Osteocyte (in vitro differentiated cells): ENCODE measurements around the gene MMAA. TPM values are rescaled to one million over a fixed set of nuclear protein-coding genes. Genes with fewer than 3 reads are reported as not detected.
"Not testable (repeated sequence)": the region's sequence is repeated elsewhere in the genome, so short reads cannot be mapped to it uniquely, and the experiment has no call there.

Experiments used
- DNase-seq: peaks from one replicate; pipeline ENCODE4 v3.0.0; 2021; ENCODE audit warnings: mixed read lengths; ENCODE audit not compliant: unreplicated experiment; ENCODE audit errors: extremely low spot score
- H3K27ac Mint-ChIP-seq: one replicate; pipeline ENCODE4 v1.8.0; 2021; ENCODE audit warnings: mild to moderate bottlenecking, mixed read lengths; ENCODE audit not compliant: unreplicated experiment
- H3K27me3 Mint-ChIP-seq: one replicate; pipeline ENCODE4 v1.8.0; 2021; ENCODE audit warnings: mixed read lengths; ENCODE audit not compliant: unreplicated experiment
- H3K36me3 Mint-ChIP-seq: one replicate; pipeline ENCODE4 v1.8.0; 2021; ENCODE audit warnings: mixed read lengths; ENCODE audit not compliant: unreplicated experiment
- H3K4me1 Mint-ChIP-seq: one replicate; pipeline ENCODE4 v1.8.0; 2021; ENCODE audit warnings: mixed read lengths; ENCODE audit not compliant: unreplicated experiment
- H3K4me3 Mint-ChIP-seq: one replicate; pipeline ENCODE4 v1.8.0; 2021; ENCODE audit warnings: mild to moderate bottlenecking, moderate library complexity, mixed read lengths; ENCODE audit not compliant: unreplicated experiment
- H3K9me3 Mint-ChIP-seq: one replicate; pipeline ENCODE4 v1.8.0; 2021; ENCODE audit warnings: mixed read lengths; ENCODE audit not compliant: unreplicated experiment
- CTCF ChIP-seq: fragments of 200-600 bp; sonication (generic); IDR thresholded peaks from 2 replicates; pipeline ENCODE4 v1.5.0; 2021; ENCODE audit warnings: antibody characterized with exemption, mild to moderate bottlenecking, moderate library complexity
- long read RNA-seq: library from polyadenylated mRNA; unstranded; transcript quantifications from one replicate; pipeline ENCODE4 v2.0.0, GENCODE V29; 2021
- total RNA-seq: library from RNA; stranded (reverse); gene quantifications from 2 replicates; pipeline ENCODE4 v1.2.1, GENCODE V29; 2021

MMAA gene
- 9.5 and 9.9 TPM in 2 replicates for total RNA-seq
- long read RNA-seq, full-length matches to known transcripts = 6 of 8 reads
- long read RNA-seq, partial matches to known transcripts = 2 of 8 reads
- long read RNA-seq, other reads (novel, unspliced or antisense) = 0 of 8 reads

GRCh38 chr4:145618932-145619638 lies at the start of gene MMAA:
Gene MMAA (plus strand): TSS chr4:145619385. CDS start chr4:145639140, 19,755 bp downstream.
- TF ChIP-seq CTCF = peak; percentile 69
- peak within 1 kb of the TSS; percentile 94 for H3K4me3 Mint-ChIP-seq
- H3K36me3 Mint-ChIP-seq = no peaks in the 10 kb centered on the region
- peaks cover 2% of the 10 kb centered on the region for H3K27me3 Mint-ChIP-seq
- peaks cover 34% of the 10 kb centered on the region for H3K4me1 Mint-ChIP-seq
- peak within 1 kb of the TSS; percentile 98 for H3K27ac Mint-ChIP-seq
- H3K9me3 Mint-ChIP-seq = no peaks in the 10 kb centered on the region
- peak; percentile 98 for DNase-seq

DNA sequence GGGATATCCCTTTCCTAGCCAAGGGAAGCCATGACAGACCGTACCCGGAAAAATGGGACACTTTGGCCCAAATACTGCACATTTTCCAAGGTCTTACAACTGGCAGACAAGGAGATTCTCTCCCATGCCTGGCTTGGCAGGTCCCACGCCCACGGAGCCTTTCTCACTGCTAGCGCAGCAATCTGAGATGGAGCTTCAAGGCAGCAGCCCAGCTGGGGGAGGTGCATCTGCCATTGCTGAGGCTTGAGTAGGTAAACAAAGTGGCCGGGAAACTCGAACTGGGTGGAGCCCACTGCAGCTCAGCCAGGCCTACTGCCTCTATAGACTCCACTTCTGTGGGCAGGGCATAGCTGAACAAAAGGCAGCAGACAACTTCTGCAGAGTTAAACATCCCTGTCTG lies 44.6 kb upstream of the MMAA start:
- H3K4me3 Mint-ChIP-seq, H3K9me3 Mint-ChIP-seq, DNase-seq, H3K36me3 Mint-ChIP-seq, H3K4me1 Mint-ChIP-seq, H3K27ac Mint-ChIP-seq: not testable (repeated sequence)
- H3K27me3 Mint-ChIP-seq = peaks cover 25% of the 10 kb centered on the region

DNA sequence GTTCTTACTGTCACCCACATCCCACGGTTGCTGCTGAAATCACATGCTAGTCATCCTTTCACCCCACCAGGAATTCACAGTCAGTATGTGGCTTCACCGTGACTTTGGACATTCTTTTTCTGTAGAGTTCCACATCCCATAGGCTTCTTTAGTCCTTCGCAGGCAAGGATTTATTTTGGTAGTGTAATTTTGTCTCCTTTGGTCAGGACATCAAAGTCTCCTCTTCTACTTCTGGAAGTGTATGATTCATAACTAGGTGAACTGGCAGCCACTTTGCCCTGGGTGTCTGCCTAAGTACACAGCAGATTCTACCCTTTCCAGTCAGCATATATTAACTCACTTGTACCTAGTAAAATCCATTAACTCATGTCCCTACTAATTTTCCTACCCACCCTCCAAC lies 38.3 kb upstream of the MMAA start:
- no peak overlapping the region for H3K4me3 Mint-ChIP-seq
- H3K27me3 Mint-ChIP-seq = peaks cover 39% of the 10 kb centered on the region
- no peaks in the 10 kb centered on the region for H3K4me1 Mint-ChIP-seq
- H3K9me3 Mint-ChIP-seq = peaks cover 5% of the 10 kb centered on the region
- TF ChIP-seq CTCF = no peak
- no peak for DNase-seq
- no peaks in the 10 kb centered on the region for H3K36me3 Mint-ChIP-seq
- H3K27ac Mint-ChIP-seq = no peak overlapping the region

DNA sequence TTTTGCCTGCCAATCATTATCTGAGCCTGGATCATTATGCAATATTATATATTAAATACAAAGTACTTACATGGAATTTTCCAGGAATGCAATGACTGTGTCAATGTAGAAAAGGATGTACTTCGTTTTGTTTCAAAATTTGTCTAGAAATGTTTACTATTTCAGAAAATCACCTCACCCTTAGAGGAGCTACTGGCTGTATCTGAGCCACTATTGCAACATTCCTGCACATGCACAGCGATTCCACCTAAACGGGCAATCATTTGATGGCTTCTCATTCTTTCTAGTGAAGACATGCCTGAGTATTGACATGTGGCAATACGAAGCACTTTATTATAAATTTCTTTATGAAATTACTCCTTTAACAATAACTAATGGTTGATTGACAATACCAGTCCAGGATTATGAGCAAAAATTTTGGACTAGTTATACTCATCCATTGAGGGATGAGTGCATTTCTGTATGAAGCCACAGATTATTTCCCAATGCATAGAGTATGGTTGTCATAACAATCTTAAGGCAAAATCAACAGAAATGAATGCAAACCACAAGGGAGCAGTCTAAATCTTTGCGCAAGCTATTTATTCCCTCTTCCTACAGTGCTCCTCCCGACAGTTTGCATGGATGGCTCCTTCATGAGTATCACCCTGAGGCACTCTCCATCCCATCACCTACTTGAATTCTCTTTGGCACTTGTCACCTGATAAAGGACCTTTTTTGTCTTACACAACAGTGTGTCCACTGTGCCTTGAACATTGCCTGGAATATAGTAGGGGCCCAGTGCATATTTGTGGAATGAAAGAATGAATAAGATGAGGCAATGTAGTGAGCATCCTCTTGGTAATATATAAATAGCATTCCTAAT lies 35.8 kb upstream of the MMAA start:
- H3K27me3 Mint-ChIP-seq = peaks cover 34% of the 10 kb centered on the region
- no peaks in the 10 kb centered on the region for H3K36me3 Mint-ChIP-seq
- DNase-seq = no peak
- no peak overlapping the region for H3K27ac Mint-ChIP-seq
- peaks cover 5% of the 10 kb centered on the region for H3K9me3 Mint-ChIP-seq
- no peak overlapping the region for H3K4me3 Mint-ChIP-seq
- TF ChIP-seq CTCF = no peak
- H3K4me1 Mint-ChIP-seq = no peaks in the 10 kb centered on the region

DNA sequence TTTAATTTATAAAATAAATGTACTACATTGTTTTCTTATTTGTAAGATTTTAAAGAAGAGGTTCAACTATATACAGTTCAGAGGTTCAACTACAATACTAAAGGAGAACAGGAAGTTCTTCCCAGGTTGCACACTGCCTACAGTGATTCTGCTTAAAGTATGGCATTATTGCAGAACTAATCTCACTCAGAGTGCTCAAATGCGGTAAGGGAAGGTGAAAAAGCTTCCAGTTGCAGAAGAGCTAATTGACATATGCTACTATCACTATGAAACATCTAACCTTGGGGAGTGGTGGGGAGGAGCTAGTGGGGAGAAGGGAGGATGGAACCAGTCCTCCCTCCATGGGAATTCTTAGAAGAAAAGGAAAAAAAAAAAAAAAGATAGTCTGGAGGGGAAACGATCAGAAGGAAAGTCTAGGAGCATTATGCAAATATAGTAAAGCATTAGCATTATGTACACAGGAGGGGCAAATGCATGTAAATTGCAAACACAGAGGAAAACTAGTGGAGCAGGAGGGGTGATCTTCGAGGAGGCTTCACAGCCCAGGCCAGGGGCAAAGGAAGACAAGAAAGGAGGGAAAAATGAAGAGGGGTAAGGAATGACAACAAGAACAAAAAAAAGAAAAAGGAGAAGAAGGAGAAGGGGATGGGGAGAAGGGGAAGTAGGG lies 32.0 kb upstream of the MMAA start:
- Mint-ChIP-seq H3K27me3 (peaks cover 28% of the 10 kb centered on the region), H3K27ac (no peak overlapping the region), H3K4me1 (no peaks in the 10 kb centered on the region), H3K4me3 (no peak overlapping the region), H3K36me3 (no peaks in the 10 kb centered on the region), H3K9me3 (no peaks in the 10 kb centered on the region)
- TF ChIP-seq CTCF = no peak
- DNase-seq = no peak

- H3K4me3 Mint-ChIP-seq, H3K36me3 Mint-ChIP-seq, H3K9me3 Mint-ChIP-seq, H3K4me1 Mint-ChIP-seq, DNase-seq, H3K27ac Mint-ChIP-seq: not testable (repeated sequence)
- H3K27me3 Mint-ChIP-seq = peaks cover 37% of the 10 kb centered on the region
Observed at GRCh38 chr4:145589381-145589780, 29.8 kb upstream of the MMAA start.
